OCI-LY7 (cell line): ENCODE measurements around the gene CD300A.

Source experiments
- CTCF ChIP-seq: fragments of 200-600 bp; sonication (generic); conservative IDR thresholded peaks from 2 replicates; pipeline ENCODE4 v1.5.1; 2014; ENCODE audit warnings: mild to moderate bottlenecking, antibody characterized with exemption, low read length, moderate library complexity, mixed read lengths
- EZH2phosphoT487 ChIP-seq: fragments of 200-600 bp; sonication (generic); IDR thresholded peaks from 2 replicates; pipeline ENCODE4 v1.6.1; 2018; ENCODE audit warnings: low read depth, borderline replicate concordance, mild to moderate bottlenecking, mixed run types, antibody characterized with exemption, low read length, moderate library complexity, mixed read lengths

- TF ChIP-seq CTCF (no peak), EZH2phosphoT487 (no peak)
Measured at GRCh38 chr17:74516561-74517328, 50.3 kb downstream of the CD300A start.
